ENCODE measurements around the gene MARCHF11. TPM values are rescaled to one million over a fixed set of nuclear protein-coding genes. Genes with fewer than 3 reads are reported as not detected.

The MARCHF11 gene
- total and polyA plus RNA-seq, 2 donors (not counting 1 experiment from before 2014, with no cell fraction given): not detected

GRCh38 chr5:16018970-16019369 lies 160.6 kb downstream of the MARCHF11 start:
- Histone ChIP-seq H4K20me1 (ENCODE audit: control insufficient read depth, extremely low read depth, insufficient read depth, low read length) (no peaks in the 10 kb centered on the region), H3K79me2 (ENCODE audit: control insufficient read depth, insufficient read depth, low read length) (no peaks in the 10 kb centered on the region), H3K27ac (ENCODE audit: insufficient read depth, low read length) (no peak overlapping the region), H3K9ac (ENCODE audit: insufficient read depth, low read length) (no peak overlapping the region), H2AFZ (ENCODE audit: low read length) (no peak overlapping the region), H3K4me2 (ENCODE audit: extremely low read depth, insufficient read depth, low read length) (no peak overlapping the region), H3K4me3 (replicated peaks in 1 of 4; ENCODE audit: control extremely low read depth in 1 of 4, insufficient read depth in 1 of 4, low read depth in 3 of 4, low read length in 4 of 4) (no peak overlapping the region), H3K4me1 (ENCODE audit: control insufficient read depth, extremely low read depth, insufficient read depth, low read length) (no peaks in the 10 kb centered on the region), H3K27me3 (ENCODE audit: control insufficient read depth, insufficient read depth, low read length) (no peaks in the 10 kb centered on the region), H3K9me3 (ENCODE audit: control insufficient read depth, insufficient read depth, low read depth, low read length) (no peaks in the 10 kb centered on the region), H3K36me3 (ENCODE audit: control insufficient read depth, insufficient read depth, low read length) (no peaks in the 10 kb centered on the region)
- TF ChIP-seq EZH2 (IDR thresholded peaks at IDR 0.05; ENCODE audit: low read length, missing control alignments) (no peak), CTCF (conservative IDR thresholded peaks at IDR 0.05 in 1 of 2, IDR thresholded peaks at IDR 0.05 in 1 of 2; ENCODE audit: low read depth in 1 of 2, low read length in 2 of 2) (no peak)
- DNase-seq (ENCODE audit: low read depth in 2 of 2): no peak

GRCh38 chr5:16017720-16018119 lies 161.9 kb downstream of the MARCHF11 start:
- Histone ChIP-seq H3K36me3 (ENCODE audit: control insufficient read depth, insufficient read depth, low read length) (no peaks in the 10 kb centered on the region), H4K20me1 (ENCODE audit: control insufficient read depth, extremely low read depth, insufficient read depth, low read length) (no peaks in the 10 kb centered on the region), H3K27ac (ENCODE audit: insufficient read depth, low read length) (no peak overlapping the region), H3K9me3 (ENCODE audit: control insufficient read depth, insufficient read depth, low read depth, low read length) (no peaks in the 10 kb centered on the region), H3K79me2 (ENCODE audit: control insufficient read depth, insufficient read depth, low read length) (no peaks in the 10 kb centered on the region), H2AFZ (ENCODE audit: low read length) (no peak overlapping the region), H3K27me3 (ENCODE audit: control insufficient read depth, insufficient read depth, low read length) (no peaks in the 10 kb centered on the region), H3K9ac (ENCODE audit: insufficient read depth, low read length) (no peak overlapping the region), H3K4me2 (ENCODE audit: extremely low read depth, insufficient read depth, low read length) (no peak overlapping the region), H3K4me1 (ENCODE audit: control insufficient read depth, extremely low read depth, insufficient read depth, low read length) (no peaks in the 10 kb centered on the region), H3K4me3 (replicated peaks in 1 of 4; ENCODE audit: control extremely low read depth in 1 of 4, insufficient read depth in 1 of 4, low read depth in 3 of 4, low read length in 4 of 4) (no peak overlapping the region)
- TF ChIP-seq CTCF (conservative IDR thresholded peaks at IDR 0.05 in 1 of 2, IDR thresholded peaks at IDR 0.05 in 1 of 2; ENCODE audit: low read depth in 1 of 2, low read length in 2 of 2) (no peak), EZH2 (IDR thresholded peaks at IDR 0.05; ENCODE audit: low read length, missing control alignments) (no peak)
- no peak for DNase-seq (ENCODE audit: low read depth in 2 of 2)

Data from fibroblast of lung (primary cell).